HG03457 (cell line): ENCODE measurements around the gene TXNRD1.

Experiments used
- ATAC-seq: cut with Tn5 transposase; IDR thresholded peaks from one replicate; pipeline ENCODE4 v1.9.1; 2021; ENCODE audit warnings: moderate number of reproducible peaks; ENCODE audit not compliant: unreplicated experiment

The TXNRD1 gene

GRCh38 chr12:104347374-104348075 lies 131.9 kb downstream of the TXNRD1 start:
- no peak for ATAC-seq

- ATAC-seq, result no peak
Measured at GRCh38 chr12:104348283-104348993, 132.9 kb downstream of the TXNRD1 start.

- no peak for ATAC-seq
Measured at GRCh38 chr12:104348994-104349494, 133.5 kb downstream of the TXNRD1 start.

- no peak for ATAC-seq
Measured at GRCh38 chr12:104350211-104351056, 134.9 kb downstream of the TXNRD1 start.

GRCh38 chr12:104351057-104351983 lies 135.7 kb downstream of the TXNRD1 start:
- no peak for ATAC-seq

GRCh38 chr12:104352106-104352713 lies 136.6 kb downstream of the TXNRD1 start:
- ATAC-seq, result no peak

GRCh38 chr12:104353012-104353981 lies 137.7 kb downstream of the TXNRD1 start:
- no peak for ATAC-seq

- ATAC-seq, result no peak
Measured at GRCh38 chr12:104354167-104354867, 138.7 kb downstream of the TXNRD1 start.

GRCh38 chr12:104354868-104355570 lies 139.4 kb downstream of the TXNRD1 start:
- ATAC-seq, result no peak

GRCh38 chr12:104355630-104356029 lies 140.1 kb downstream of the TXNRD1 start:
- ATAC-seq, result no peak

GRCh38 chr12:104356231-104357115 lies 140.9 kb downstream of the TXNRD1 start:
- ATAC-seq, result no peak

GRCh38 chr12:104357421-104357952 lies 141.9 kb downstream of the TXNRD1 start:
- no peak for ATAC-seq

GRCh38 chr12:104358353-104359003 lies 142.9 kb downstream of the TXNRD1 start:
- peak; percentile 54 for ATAC-seq

- ATAC-seq, result no peak
Measured at GRCh38 chr12:104359216-104359615, 143.6 kb downstream of the TXNRD1 start.

GRCh38 chr12:104360157-104360556 lies 144.6 kb downstream of the TXNRD1 start:
- ATAC-seq, result no peak
